ENCODE measurements around the gene LCN1. TPM values are rescaled to one million over a fixed set of nuclear protein-coding genes. Genes with fewer than 3 reads are reported as not detected.

Gene LCN1
- polyA plus RNA-seq, 1 donor from 2014 or later: not detected

DNA sequence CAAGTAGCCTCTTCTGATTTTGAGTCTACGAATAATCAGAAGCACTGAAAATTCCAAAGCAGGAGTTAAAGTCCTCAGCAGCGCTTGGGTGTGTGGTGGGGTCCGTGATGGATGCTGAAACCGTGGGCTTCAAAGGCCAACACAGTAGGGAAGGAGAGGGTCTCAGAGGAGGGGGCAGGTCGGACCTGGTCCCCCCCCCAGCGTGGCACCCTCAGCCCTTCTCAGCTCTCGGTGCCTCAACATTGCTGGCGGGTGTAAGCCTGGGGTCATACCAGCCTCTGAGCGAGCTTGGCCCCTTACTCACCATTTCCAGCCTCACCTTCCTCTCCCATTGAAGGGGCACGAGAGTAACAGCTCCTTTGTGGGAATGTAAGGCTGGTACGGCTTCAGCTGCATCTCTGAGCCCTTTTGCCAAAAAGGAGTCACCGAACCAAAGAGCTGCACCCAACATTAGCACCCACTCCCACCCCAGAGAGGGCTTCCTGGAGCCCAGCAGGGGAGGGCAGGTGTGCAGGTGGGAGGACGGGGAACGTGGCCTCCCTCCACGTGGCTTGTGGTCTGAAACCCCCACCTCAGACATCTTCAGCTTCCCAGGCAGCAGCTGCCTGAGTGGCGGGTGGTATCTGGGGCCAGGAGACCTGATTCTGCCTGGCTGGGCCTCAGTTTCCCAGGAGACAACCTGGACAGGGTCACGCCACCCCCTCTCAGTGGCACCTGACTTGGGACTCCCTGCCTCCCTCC is 6.7 kb upstream of the LCN1 start:
- no peaks in the 10 kb centered on the region for H4K20me1 ChIP-seq (ENCODE audit: insufficient read depth)
- no peaks in the 10 kb centered on the region for H3K27me3 ChIP-seq (ENCODE audit: insufficient read depth, low read depth, low read length)
- H3K27ac ChIP-seq (ENCODE audit: low read length): no peak overlapping the region

More for the DNA sequence above, 6.7 kb upstream of the LCN1 start:
- no peaks in the 10 kb centered on the region for H3K9me3 ChIP-seq (ENCODE audit: low read length)
- H3K4me3 ChIP-seq (ENCODE audit: low read length): no peak overlapping the region
- no peaks in the 10 kb centered on the region for H3K36me3 ChIP-seq (ENCODE audit: insufficient read depth, low read length)
- H3K9me2 ChIP-seq (ENCODE audit: insufficient read depth, low read length): no peaks in the 10 kb centered on the region
- no peaks in the 10 kb centered on the region for H3F3A ChIP-seq (ENCODE audit: insufficient read depth, low read length, poor library complexity, severe bottlenecking)
- no peak overlapping the region for H2AFZ ChIP-seq (ENCODE audit: low read depth, low read length)
- H3K9ac ChIP-seq (ENCODE audit: low read length): no peak overlapping the region
- H3K79me2 ChIP-seq (replicated peaks; ENCODE audit: insufficient read depth, low read length): no peaks in the 10 kb centered on the region
- TF ChIP-seq SMC3 (conservative IDR thresholded peaks at IDR 0.05; ENCODE audit: poor library complexity): no peak
- TF ChIP-seq MXI1 (conservative IDR thresholded peaks at IDR 0.05; ENCODE audit: poor library complexity, severe bottlenecking): no peak
- no peak for TF ChIP-seq EP300 (conservative IDR thresholded peaks at IDR 0.05; ENCODE audit: poor library complexity, severe bottlenecking)
- TF ChIP-seq CTCF (IDR thresholded peaks at IDR 0.05; ENCODE audit: poor library complexity, severe bottlenecking): no peak
- TF ChIP-seq RAD21 (conservative IDR thresholded peaks at IDR 0.05): no peak
- no peak for TF ChIP-seq POLR2AphosphoS5 (IDR thresholded peaks at IDR 0.05)
- TF ChIP-seq EZH2 (IDR thresholded peaks at IDR 0.05; ENCODE audit: borderline replicate concordance, insufficient read depth, low read length, poor library complexity, severe bottlenecking): no peak
- TF ChIP-seq TAF1 (IDR thresholded peaks at IDR 0.05; ENCODE audit: low read depth): no peak
- no peak for TF ChIP-seq REST (IDR thresholded peaks at IDR 0.05; ENCODE audit: borderline replicate concordance)
- H3K4me2 ChIP-seq (ENCODE audit: low read length): no peak overlapping the region

All from neural cell (in vitro differentiated cells).